OCI-LY3 (cell line): Measurements from ENCODE around the gene PAK1.
"Not testable (repeated sequence)": the region's sequence is repeated elsewhere in the genome, so short reads cannot be mapped to it uniquely, and the experiment has no call there.

ENCODE experiments used
- H2AFZ ChIP-seq: fragments of 200-600, 300-600 bp; shearing (Covaris generic); 2 replicates; pipeline ENCODE4 v1.6.0; 2014; ENCODE audit warnings: antibody characterized with exemption, low read depth, low read length
- H3K27ac ChIP-seq: fragments of 200-600, 300-600 bp; sonication (generic); 2 replicates; pipeline ENCODE4 v1.5.1; 2014; ENCODE audit warnings: mild to moderate bottlenecking, low read length, moderate library complexity, mixed read lengths
- H3K27me3 ChIP-seq: fragments of 200-600, 300-600 bp; sonication (generic); 2 replicates; pipeline ENCODE4 v1.6.1; 2014; ENCODE audit warnings: low read depth, low read length, mixed read lengths
- H3K36me3 ChIP-seq: fragments of 200-600, 300-600 bp; sonication (generic); replicated peaks from 2 replicates; pipeline ENCODE3; 2014; ENCODE audit warnings: low read depth, low read length, mixed read lengths
- H3K4me1 ChIP-seq: fragments of 300-600, 200-600 bp; sonication (generic); 2 replicates; pipeline ENCODE4 v1.6.1; 2014; ENCODE audit warnings: low read length, mixed read lengths
- H3K4me2 ChIP-seq: fragments of 200-600, 300-600 bp; sonication (generic); 2 replicates; pipeline ENCODE4 v1.6.1; 2014; ENCODE audit warnings: low read length, mixed read lengths
- H3K4me3 ChIP-seq: fragments of 300-600, 200-600 bp; sonication (generic); 2 replicates; pipeline ENCODE4 v1.5.1; 2014; ENCODE audit warnings: antibody characterized with exemption, mild to moderate bottlenecking, low read length, moderate library complexity
- H3K79me2 ChIP-seq: fragments of 300-600, 200-600 bp; shearing (Covaris generic); 2 replicates; pipeline ENCODE4 v1.6.1; 2014; ENCODE audit warnings: mild to moderate bottlenecking, low read length, mixed read lengths
- H3K9ac ChIP-seq: fragments of 300-600, 200-600 bp; shearing (Covaris generic); 2 replicates; pipeline ENCODE4 v1.6.0; 2014; ENCODE audit warnings: mild to moderate bottlenecking, low read length, moderate library complexity
- H3K9me3 ChIP-seq: fragments of 200-600, 300-600 bp; shearing (Covaris generic); 2 replicates; pipeline ENCODE4 v1.6.1; 2014; ENCODE audit warnings: low read length, mixed read lengths; ENCODE audit not compliant: insufficient read depth
- H4K20me1 ChIP-seq: fragments of 200-600, 300-600 bp; sonication (generic); 2 replicates; pipeline ENCODE4 v1.6.1; 2016; ENCODE audit warnings: low read length, mixed read lengths; ENCODE audit not compliant: insufficient read depth
- CTCF ChIP-seq: fragments of 200-600, 300-600 bp; sonication (generic); IDR thresholded peaks from 2 replicates; pipeline ENCODE4 v1.5.1; 2014; ENCODE audit warnings: antibody characterized with exemption, low read length, low read depth
- EZH2phosphoT487 ChIP-seq: fragments of 200-600 bp; shearing (Covaris generic); IDR thresholded peaks from 2 replicates; pipeline ENCODE4 v1.6.1; 2018; ENCODE audit warnings: antibody characterized with exemption, mixed run types, low read depth

PAK1 gene

GRCh38 chr11:77395460-77396173 lies 78.3 kb downstream of the PAK1 start:
- TF ChIP-seq EZH2phosphoT487 (no peak), CTCF (no peak)
- Histone ChIP-seq H3K36me3 (peaks cover 3% of the 10 kb centered on the region), H3K9me3 (no peaks in the 10 kb centered on the region), H3K4me1 (peaks cover 3% of the 10 kb centered on the region), H3K79me2 (peaks cover 51% of the 10 kb centered on the region), H3K27ac (no peak overlapping the region), H4K20me1 (peaks cover 29% of the 10 kb centered on the region; the same call in 1 of the 2 replicates), H2AFZ (no peak overlapping the region), H3K27me3 (no peaks in the 10 kb centered on the region), H3K9ac (no peak overlapping the region), H3K4me2 (no peak overlapping the region), H3K4me3 (no peak overlapping the region)

- no peak overlapping the region for H3K27ac ChIP-seq
- H3K4me2 ChIP-seq: no peak overlapping the region
- no peaks in the 10 kb centered on the region for H3K4me1 ChIP-seq
- no peak overlapping the region for H2AFZ ChIP-seq
- H4K20me1 ChIP-seq: peaks cover 21% of the 10 kb centered on the region; the same call in 1 of the 2 replicates
- H3K27me3 ChIP-seq: no peaks in the 10 kb centered on the region
- no peaks in the 10 kb centered on the region for H3K36me3 ChIP-seq
- H3K9ac ChIP-seq: no peak overlapping the region
- H3K9me3 ChIP-seq: no peaks in the 10 kb centered on the region
- H3K4me3 ChIP-seq: no peak overlapping the region
- no peak for TF ChIP-seq CTCF
- TF ChIP-seq EZH2phosphoT487: no peak
- peaks cover 31% of the 10 kb centered on the region for H3K79me2 ChIP-seq
These were observed 81.1 kb downstream of the PAK1 start for GRCh38 chr11:77392842-77393241.

GRCh38 chr11:77387701-77388100 lies 86.2 kb downstream of the PAK1 start:
- Histone ChIP-seq H3K9ac (no peak overlapping the region), H3K4me3 (no peak overlapping the region), H3K4me2 (no peak overlapping the region), H3K4me1 (no peaks in the 10 kb centered on the region), H3K27ac (no peak overlapping the region), H2AFZ (no peak overlapping the region), H4K20me1 (0 out of 2 replicates have a peak, but pooled peaks cover 3% of the 10 kb centered on the region), H3K27me3 (no peaks in the 10 kb centered on the region), H3K9me3 (no peaks in the 10 kb centered on the region), H3K36me3 (no peaks in the 10 kb centered on the region), H3K79me2 (no peaks in the 10 kb centered on the region; the same call in 1 of the 2 replicates)
- TF ChIP-seq EZH2phosphoT487: no peak
- TF ChIP-seq CTCF: no peak

- no peaks in the 10 kb centered on the region for H3K9me3 ChIP-seq
- no peak overlapping the region for H3K27ac ChIP-seq
- no peak overlapping the region for H3K4me3 ChIP-seq
- H3K36me3 ChIP-seq: no peaks in the 10 kb centered on the region
- no peak overlapping the region for H3K4me2 ChIP-seq
- no peaks in the 10 kb centered on the region for H3K4me1 ChIP-seq
- no peak overlapping the region for H3K9ac ChIP-seq
- TF ChIP-seq CTCF (no peak), EZH2phosphoT487 (no peak)
- no peak overlapping the region for H2AFZ ChIP-seq
- no peaks in the 10 kb centered on the region for H3K79me2 ChIP-seq
- H3K27me3 ChIP-seq: no peaks in the 10 kb centered on the region
- 0 out of 2 replicates have a peak, but pooled peaks cover 3% of the 10 kb centered on the region for H4K20me1 ChIP-seq
These were observed 87.7 kb downstream of the PAK1 start for GRCh38 chr11:77386178-77386577.

GRCh38 chr11:77385255-77385771 lies 88.6 kb downstream of the PAK1 start:
- not testable (repeated sequence) for H3K4me2 ChIP-seq, H3K79me2 ChIP-seq, H3K9ac ChIP-seq, H3K36me3 ChIP-seq, H3K27ac ChIP-seq, H3K4me1 ChIP-seq, H3K9me3 ChIP-seq, H3K27me3 ChIP-seq, H2AFZ ChIP-seq, H4K20me1 ChIP-seq, H3K4me3 ChIP-seq
